Keratinocyte (primary cell): Measurements from ENCODE around the gene MFNG. TPM values are rescaled to one million over a fixed set of nuclear protein-coding genes. Genes with fewer than 3 reads are reported as not detected.

Source experiments
- DNase-seq: peaks from one replicate; pipeline ENCODE4 v3.0.0-alpha.2; 2011; ENCODE audit warnings: low read depth, missing footprints, low spot score
- FAIRE-seq: peaks from 2 replicates; lab custom pipeline; 2011; peaks lifted over from hg19 to GRCh38; lab: Jason Lieb, UNC
- H2AFZ ChIP-seq: 2 replicates; pipeline ENCODE4 v1.6.0; 2012; ENCODE audit warnings: low read length, control low read depth, inconsistent platforms; ENCODE audit not compliant: control insufficient read depth
- H3K27ac ChIP-seq: 2 replicates; pipeline ENCODE4 v1.5.1; 2011; ENCODE audit warnings: low read length; ENCODE audit not compliant: control insufficient read depth, insufficient read depth
- H3K27me3 ChIP-seq: 3 replicates; pipeline ENCODE4 v1.6.0; 2011; ENCODE audit warnings: low read length; ENCODE audit not compliant: control insufficient read depth, insufficient read depth; ENCODE audit errors: extremely low read depth
- H3K36me3 ChIP-seq, 2 experiments: 2 replicates in 1 of 2; 3 replicates in 1 of 2; pipeline ENCODE4 v1.5.1; 2011; ENCODE audit warnings: low read length in 2 of 2, mild to moderate bottlenecking in 1 of 2; ENCODE audit not compliant: control insufficient read depth in 2 of 2, insufficient read depth in 2 of 2; ENCODE audit errors: extremely low read depth in 1 of 2
- H3K4me1 ChIP-seq: 3 replicates; pipeline ENCODE4 v1.5.1; 2011; ENCODE audit warnings: low read length; ENCODE audit not compliant: control insufficient read depth, insufficient read depth; ENCODE audit errors: extremely low read depth
- H3K4me2 ChIP-seq: 3 replicates; pipeline ENCODE4 v1.6.0; 2011; ENCODE audit warnings: low read depth, low read length; ENCODE audit not compliant: control insufficient read depth, insufficient read depth; ENCODE audit errors: extremely low read depth
- H3K4me3 ChIP-seq, 3 experiments: fragments of 200-600 bp in 1 of 3; sonication (generic) in 1 of 3; 2 replicates in 2 of 3; 3 replicates in 1 of 3; pipeline ENCODE4 v1.5.1; 2011 to 2016; ENCODE audit warnings: low read length in 3 of 3, mild to moderate bottlenecking in 3 of 3, control low read depth in 2 of 3, inconsistent platforms in 1 of 3, low read depth in 1 of 3, mixed read lengths in 1 of 3, mixed run types in 1 of 3, moderate library complexity in 1 of 3; ENCODE audit not compliant: control insufficient read depth in 2 of 3, insufficient read depth in 2 of 3; ENCODE audit errors: extremely low read depth in 1 of 3
- H3K79me2 ChIP-seq: 2 replicates; pipeline ENCODE4 v1.6.0; 2012; ENCODE audit warnings: low read length; ENCODE audit not compliant: control insufficient read depth, insufficient read depth
- H3K9ac ChIP-seq: 3 replicates; pipeline ENCODE4 v1.6.0; 2011; ENCODE audit warnings: low read length; ENCODE audit not compliant: control insufficient read depth, insufficient read depth; ENCODE audit errors: extremely low read depth
- H3K9me1 ChIP-seq: 3 replicates; pipeline ENCODE4 v1.6.0; 2011; ENCODE audit warnings: low read length; ENCODE audit not compliant: control insufficient read depth, insufficient read depth; ENCODE audit errors: extremely low read depth
- H3K9me3 ChIP-seq: 2 replicates; pipeline ENCODE4 v1.5.1; 2012; ENCODE audit warnings: low read depth, low read length; ENCODE audit not compliant: control insufficient read depth
- H4K20me1 ChIP-seq: 3 replicates; pipeline ENCODE4 v1.6.0; 2011; ENCODE audit warnings: low read length; ENCODE audit not compliant: control insufficient read depth, insufficient read depth; ENCODE audit errors: extremely low read depth
- EZH2 ChIP-seq: IDR thresholded peaks from one replicate; pipeline ENCODE4 v1.6.1; 2012; ENCODE audit warnings: inconsistent platforms, mild to moderate bottlenecking, low read length, moderate library complexity
- dilution Hi-C: fragments of 300-500 bp; cut with MboI; formaldehyde crosslinking; loops from one replicate; pipeline ENCODE4 v1.7.0; 2020; ENCODE audit warnings: low sequenced_read_pairs; ENCODE audit not compliant: extremely low pct_ligation_motif_present
- polyA plus RNA-seq, 5 experiments: library from polyadenylated mRNA; depleted of rRNA in 3 of 5; stranded (reverse) in 3 of 5; stranded (forward) in 1 of 5; unstranded in 1 of 5; fragments of >200 nt; gene quantifications; 1 replicate in 1 of 5; 2 replicates in 3 of 5; 3 replicates in 1 of 5; pipeline versions ENCODE4 v1.2.1 to v1.2.3, GENCODE V29; 2011 to 2012; ENCODE audit warnings: missing spikeins in 2 of 5, low read depth in 1 of 5, low replicate concordance in 1 of 5
- TF ChIP-seq, protein P1 (sequence below), 3 experiments: IDR thresholded peaks in 1 of 3; conservative IDR thresholded peaks in 1 of 3; optimal IDR thresholded peaks in 1 of 3; 2 replicates in 2 of 3; 3 replicates in 1 of 3; pipeline versions ENCODE3 to v1.5.1; 2011; ENCODE audit warnings: low read length in 3 of 3, mild to moderate bottlenecking in 3 of 3, moderate library complexity in 2 of 3, control low read depth in 1 of 3, inconsistent platforms in 1 of 3; ENCODE audit not compliant: insufficient read depth in 2 of 3; ENCODE audit errors: extremely low read depth in 1 of 3

The MFNG gene
- polyA plus RNA-seq, 1 donor (not counting 4 experiments of a cell fraction or from before 2014, with no cell fraction given): 5.9 TPM

DNA sequence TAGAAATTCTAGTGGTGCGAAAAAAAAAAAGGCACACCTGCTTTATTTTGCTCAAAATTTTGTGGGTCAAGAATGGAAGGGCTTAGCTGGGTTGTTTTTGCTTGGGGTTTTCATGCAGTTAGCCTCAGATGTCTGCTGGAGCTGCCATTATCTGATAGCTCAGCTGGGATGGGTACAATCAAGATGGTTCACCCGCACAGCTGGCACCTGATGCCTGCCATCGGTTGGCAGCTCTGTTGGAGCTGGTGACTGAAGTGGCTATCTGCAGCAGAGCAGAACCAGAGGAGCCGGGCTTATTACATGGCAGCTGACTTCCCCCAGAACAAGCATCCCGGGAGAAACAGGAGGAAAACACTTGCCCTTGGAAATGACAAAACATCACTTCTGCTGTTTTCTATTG lies 46.8 kb downstream of the MFNG start:
- Histone ChIP-seq H3K27me3 (no peaks in the 10 kb centered on the region), H3K4me2 (no peak overlapping the region), H3K9me1 (no peaks in the 10 kb centered on the region), H3K9me3 (peaks cover 7% of the 10 kb centered on the region), H3K79me2 (no peaks in the 10 kb centered on the region), H3K4me1 (no peaks in the 10 kb centered on the region), H4K20me1 (no peaks in the 10 kb centered on the region), H3K27ac (no peak overlapping the region), H3K9ac (no peak overlapping the region), H3K36me3 (no peaks in the 10 kb centered on the region), H2AFZ (no peak overlapping the region), H3K4me3 (no peak overlapping the region)
- DNase-seq: no peak
- TF ChIP-seq, protein P1, sequence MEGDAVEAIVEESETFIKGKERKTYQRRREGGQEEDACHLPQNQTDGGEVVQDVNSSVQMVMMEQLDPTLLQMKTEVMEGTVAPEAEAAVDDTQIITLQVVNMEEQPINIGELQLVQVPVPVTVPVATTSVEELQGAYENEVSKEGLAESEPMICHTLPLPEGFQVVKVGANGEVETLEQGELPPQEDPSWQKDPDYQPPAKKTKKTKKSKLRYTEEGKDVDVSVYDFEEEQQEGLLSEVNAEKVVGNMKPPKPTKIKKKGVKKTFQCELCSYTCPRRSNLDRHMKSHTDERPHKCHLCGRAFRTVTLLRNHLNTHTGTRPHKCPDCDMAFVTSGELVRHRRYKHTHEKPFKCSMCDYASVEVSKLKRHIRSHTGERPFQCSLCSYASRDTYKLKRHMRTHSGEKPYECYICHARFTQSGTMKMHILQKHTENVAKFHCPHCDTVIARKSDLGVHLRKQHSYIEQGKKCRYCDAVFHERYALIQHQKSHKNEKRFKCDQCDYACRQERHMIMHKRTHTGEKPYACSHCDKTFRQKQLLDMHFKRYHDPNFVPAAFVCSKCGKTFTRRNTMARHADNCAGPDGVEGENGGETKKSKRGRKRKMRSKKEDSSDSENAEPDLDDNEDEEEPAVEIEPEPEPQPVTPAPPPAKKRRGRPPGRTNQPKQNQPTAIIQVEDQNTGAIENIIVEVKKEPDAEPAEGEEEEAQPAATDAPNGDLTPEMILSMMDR (optimal IDR thresholded peaks at IDR 0.05 in 1 of 3, IDR thresholded peaks at IDR 0.05 in 1 of 3, conservative IDR thresholded peaks at IDR 0.05 in 1 of 3; ENCODE audit: extremely low read depth in 1 of 3, insufficient read depth in 2 of 3, low read length in 3 of 3): no peak
- no peak for TF ChIP-seq EZH2
- dilution Hi-C loops: no loop called here
- no peak for FAIRE-seq

DNA sequence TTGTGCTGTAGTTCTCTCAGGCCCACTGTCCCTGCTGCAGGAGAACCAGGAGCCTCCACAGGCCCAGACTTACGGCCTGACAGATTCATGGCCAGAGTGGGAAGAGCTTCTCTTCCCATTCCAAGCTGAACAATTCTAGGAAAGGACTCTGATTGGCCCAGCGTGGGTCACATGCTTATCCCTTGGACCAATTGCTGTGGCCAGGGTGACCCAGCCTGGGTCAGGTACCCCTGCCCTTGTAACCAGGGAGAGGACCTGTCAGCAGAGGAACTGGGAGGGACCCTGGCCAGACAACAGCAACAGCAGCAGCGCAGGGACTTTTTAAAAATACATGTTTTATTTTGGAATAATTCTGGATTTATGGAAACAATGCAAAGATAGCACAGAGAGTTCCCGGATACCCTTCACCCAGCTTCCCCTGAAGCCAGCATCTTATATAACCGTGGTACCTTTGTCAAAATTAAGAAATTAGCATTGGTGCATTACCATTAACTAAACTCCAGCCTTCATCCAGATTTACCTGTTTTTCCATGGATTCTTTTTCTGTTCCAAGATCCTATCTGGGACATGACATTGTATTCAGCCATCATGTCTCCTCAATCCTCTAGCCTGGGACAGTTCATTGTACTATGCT lies 50.1 kb downstream of the MFNG start:
- H3K36me3 ChIP-seq: no peaks in the 10 kb centered on the region
- H3K9me1 ChIP-seq: no peaks in the 10 kb centered on the region
- dilution Hi-C loops: no loop called here
- TF ChIP-seq, protein P1 (optimal IDR thresholded peaks at IDR 0.05 in 1 of 3, IDR thresholded peaks at IDR 0.05 in 1 of 3, conservative IDR thresholded peaks at IDR 0.05 in 1 of 3; ENCODE audit: extremely low read depth in 1 of 3, insufficient read depth in 2 of 3, low read length in 3 of 3): no peak
- no peak for TF ChIP-seq EZH2
- H3K9ac ChIP-seq: no peak overlapping the region
- H3K4me2 ChIP-seq: no peak overlapping the region
- no peak overlapping the region for H3K4me3 ChIP-seq
- H3K9me3 ChIP-seq: peaks cover 20% of the 10 kb centered on the region
- no peak overlapping the region for H3K27ac ChIP-seq
- peaks cover 17% of the 10 kb centered on the region for H3K4me1 ChIP-seq
- DNase-seq (no peak), FAIRE-seq (no peak)
- H4K20me1 ChIP-seq: no peaks in the 10 kb centered on the region
- no peak overlapping the region for H2AFZ ChIP-seq
- no peaks in the 10 kb centered on the region for H3K27me3 ChIP-seq
- H3K79me2 ChIP-seq: no peaks in the 10 kb centered on the region
